WTC11 (cell line): ENCODE measurements around the gene ATP5ME. TPM values are rescaled to one million over a fixed set of nuclear protein-coding genes. Genes with fewer than 3 reads are reported as not detected.
A peak's percentile ranks its signal among the peaks of the same experiment; 100 is the strongest.

Source experiments
- ATAC-seq: fragments of 200-7000 bp; cut with Tn5 transposase; 2 replicates; pipeline ENCODE4 v1.10.0; 2021; ENCODE audit warnings: mild to moderate bottlenecking, moderate library complexity
- CTCF ChIA-PET: fragments of 300-600 bp; sonication (Branson Sonifier 250); formaldehyde crosslinking; loops from one replicate; lab custom pipeline; 2021; ENCODE audit warnings: antibody characterized with exemption; lab: Charles Lee
- POLR2A ChIA-PET: fragments of 350-600 bp; sonication (Branson Sonifier 250); formaldehyde crosslinking; loops from one replicate; lab custom pipeline; 2021; ENCODE audit warnings: antibody characterized with exemption; lab: Charles Lee
- DNase-seq: peaks from one replicate; pipeline ENCODE4 v3.0.0; 2021; ENCODE audit warnings: low spot score
- H3K27ac Mint-ChIP-seq: 2 replicates; pipeline ENCODE4 v1.8.0; 2021; ENCODE audit warnings: mixed read lengths
- H3K27me3 Mint-ChIP-seq: 2 replicates; pipeline ENCODE4 v1.8.0; 2021; ENCODE audit warnings: low read depth, mild to moderate bottlenecking, moderate library complexity, mixed read lengths
- H3K36me3 Mint-ChIP-seq: 2 replicates; pipeline ENCODE4 v1.8.0; 2021; ENCODE audit warnings: mixed read lengths
- H3K4me1 Mint-ChIP-seq: 2 replicates; pipeline ENCODE4 v1.8.0; 2022; ENCODE audit warnings: mixed read lengths
- H3K4me3 Mint-ChIP-seq: 2 replicates; pipeline ENCODE4 v1.8.0; 2021; ENCODE audit warnings: mild to moderate bottlenecking, moderate library complexity, mixed read lengths
- H3K9me3 Mint-ChIP-seq: 2 replicates; pipeline ENCODE4 v1.8.0; 2021; ENCODE audit warnings: mixed read lengths
- CREB1 ChIP-seq: sonication (generic); formaldehyde crosslinking; IDR thresholded peaks from 2 replicates; pipeline ENCODE4 v1.8.0; 2023; ENCODE audit warnings: mild to moderate bottlenecking, missing genetic modification reagents
- EMX1 ChIP-seq: fragments of 250-450 bp; sonication (Bioruptor Pico); IDR thresholded peaks from 2 replicates; pipeline ENCODE4 v1.8.0; 2021; ENCODE audit warnings: mild to moderate bottlenecking
- FOXP1 ChIP-seq: sonication (generic); formaldehyde crosslinking; IDR thresholded peaks from 2 replicates; pipeline ENCODE4 v1.8.0; 2022; ENCODE audit warnings: missing genetic modification reagents, mild to moderate bottlenecking, moderate library complexity, borderline replicate concordance
- GRHL2 ChIP-seq: fragments of 250-450 bp; sonication (Bioruptor Pico); IDR thresholded peaks from 2 replicates; pipeline ENCODE4 v1.8.0; 2022; ENCODE audit warnings: mild to moderate bottlenecking, moderate library complexity; ENCODE audit not compliant: insufficient replicate concordance, severe bottlenecking
- HMGA2 ChIP-seq: fragments of 250-450 bp; sonication (Bioruptor Pico); IDR thresholded peaks from 2 replicates; pipeline ENCODE4 v1.4.0; 2021; ENCODE audit warnings: mild to moderate bottlenecking, moderate library complexity
- NR3C1 ChIP-seq: sonication (generic); formaldehyde crosslinking; conservative IDR thresholded peaks from 2 replicates; pipeline ENCODE4 v1.8.1; 2023; ENCODE audit warnings: low read depth, mild to moderate bottlenecking, missing genetic modification reagents
- SMAD3 ChIP-seq: sonication (generic); formaldehyde crosslinking; IDR thresholded peaks from 2 replicates; pipeline ENCODE4 v1.8.0; 2022; ENCODE audit warnings: missing genetic modification reagents, mild to moderate bottlenecking, borderline replicate concordance
- TCF7 ChIP-seq: sonication (generic); formaldehyde crosslinking; IDR thresholded peaks from 2 replicates; pipeline ENCODE4 v1.8.0; 2022; ENCODE audit warnings: mild to moderate bottlenecking, low read depth, missing genetic modification reagents, moderate library complexity
- TEAD4 ChIP-seq: sonication (generic); formaldehyde crosslinking; IDR thresholded peaks from 2 replicates; pipeline ENCODE4 v1.8.0; 2022; ENCODE audit warnings: mild to moderate bottlenecking, missing genetic modification reagents
- ZNF121 ChIP-seq: sonication (generic); formaldehyde crosslinking; IDR thresholded peaks from 2 replicates; pipeline ENCODE4 v1.8.0; 2023; ENCODE audit warnings: missing genetic modification reagents
- ZNF232 ChIP-seq: sonication (generic); formaldehyde crosslinking; IDR thresholded peaks from 2 replicates; pipeline ENCODE4 v1.8.0; 2022; ENCODE audit warnings: mild to moderate bottlenecking, missing genetic modification reagents
- ZNF317 ChIP-seq: sonication (generic); formaldehyde crosslinking; IDR thresholded peaks from 2 replicates; pipeline ENCODE4 v1.8.1; 2023; ENCODE audit warnings: low read depth, mild to moderate bottlenecking, moderate library complexity, missing genetic modification reagents, borderline replicate concordance
- total RNA-seq: library from RNA; stranded (reverse); gene quantifications from 3 replicates; pipeline ENCODE4 v1.2.3, GENCODE V29; 2021
- TF ChIP-seq, protein P1 (sequence below): sonication (generic); formaldehyde crosslinking; conservative IDR thresholded peaks from 2 replicates; pipeline ENCODE4 v1.8.1; 2023; ENCODE audit warnings: mild to moderate bottlenecking, low read depth, missing genetic modification reagents, moderate library complexity
- TF ChIP-seq, protein P2 (sequence below): fragments of 250-450 bp; sonication (Bioruptor Pico); IDR thresholded peaks from 2 replicates; pipeline ENCODE4 v2.1.2; 2022; ENCODE audit warnings: mild to moderate bottlenecking, moderate library complexity
- TF ChIP-seq, protein P3 (sequence below): sonication (generic); formaldehyde crosslinking; IDR thresholded peaks from 2 replicates; pipeline ENCODE4 v1.8.1; 2022; ENCODE audit warnings: mild to moderate bottlenecking, moderate library complexity, missing genetic modification reagents
- TF ChIP-seq, protein P4 (sequence below): sonication (generic); formaldehyde crosslinking; IDR thresholded peaks from 2 replicates; pipeline ENCODE4 v1.8.0; 2023; ENCODE audit warnings: mild to moderate bottlenecking, missing genetic modification reagents
- TF ChIP-seq, protein P5 (sequence below): sonication (generic); formaldehyde crosslinking; IDR thresholded peaks from 2 replicates; pipeline ENCODE4 v1.8.1; 2022; ENCODE audit warnings: low read depth, missing genetic modification reagents, borderline replicate concordance
- TF ChIP-seq, protein P6 (sequence below): sonication (generic); formaldehyde crosslinking; IDR thresholded peaks from 2 replicates; pipeline ENCODE4 v1.8.1; 2023; ENCODE audit warnings: mild to moderate bottlenecking, moderate library complexity, missing genetic modification reagents
- TF ChIP-seq, protein P7 (sequence below): sonication (generic); formaldehyde crosslinking; IDR thresholded peaks from 2 replicates; pipeline ENCODE4 v1.8.1; 2023; ENCODE audit warnings: mild to moderate bottlenecking, missing genetic modification reagents, moderate library complexity
- TF ChIP-seq, protein P8 (sequence below): sonication (generic); formaldehyde crosslinking; IDR thresholded peaks from 2 replicates; pipeline ENCODE4 v1.8.0; 2022; ENCODE audit warnings: mild to moderate bottlenecking, missing genetic modification reagents

ATP5ME gene
- total RNA-seq, 1 experiment from 2014 or later: 468 TPM

DNA sequence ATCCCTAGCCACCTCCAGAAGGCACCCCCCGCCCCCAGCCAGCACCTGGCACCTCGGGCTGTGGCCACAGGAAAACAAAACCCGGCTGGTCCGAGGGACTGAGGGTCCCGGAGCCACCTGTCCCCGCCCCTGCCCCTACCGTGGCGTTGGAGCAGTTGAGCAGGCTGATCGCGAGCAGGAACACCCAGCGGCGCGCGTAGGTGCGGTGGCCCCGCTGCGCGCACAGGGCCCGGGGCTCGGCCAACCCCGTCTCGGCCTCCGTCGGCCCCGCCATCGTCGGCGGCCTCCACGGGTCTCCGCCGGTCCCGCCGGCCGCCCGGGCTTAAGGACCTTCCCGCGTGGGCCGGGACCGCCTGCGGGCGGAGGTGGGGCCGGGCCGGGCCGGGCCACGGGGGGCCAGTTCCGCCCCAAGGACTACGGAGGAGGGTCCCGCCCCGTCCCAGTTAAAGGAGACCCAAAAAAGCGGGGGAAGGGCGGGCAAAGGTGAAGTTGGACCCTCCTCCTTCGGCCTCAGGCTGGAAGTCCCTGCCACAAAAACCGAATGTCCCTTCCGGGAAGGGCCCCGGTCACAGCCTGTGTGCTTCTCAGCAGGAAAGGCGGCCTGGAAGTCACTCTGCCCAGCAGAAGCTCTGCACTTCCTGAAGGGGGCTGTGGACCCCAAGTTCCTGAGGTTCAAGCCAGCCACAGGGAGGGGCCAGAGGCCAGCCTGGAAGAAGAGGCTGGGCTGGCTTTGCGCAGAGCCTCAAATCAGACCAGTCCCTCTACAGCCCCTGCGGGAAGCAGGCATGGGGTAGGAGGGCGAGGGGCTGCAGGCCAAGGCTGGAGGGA is 15.0 kb upstream of the ATP5ME start, which contains the start of gene SLC49A3 (continued):
- TF ChIP-seq, protein P1, sequence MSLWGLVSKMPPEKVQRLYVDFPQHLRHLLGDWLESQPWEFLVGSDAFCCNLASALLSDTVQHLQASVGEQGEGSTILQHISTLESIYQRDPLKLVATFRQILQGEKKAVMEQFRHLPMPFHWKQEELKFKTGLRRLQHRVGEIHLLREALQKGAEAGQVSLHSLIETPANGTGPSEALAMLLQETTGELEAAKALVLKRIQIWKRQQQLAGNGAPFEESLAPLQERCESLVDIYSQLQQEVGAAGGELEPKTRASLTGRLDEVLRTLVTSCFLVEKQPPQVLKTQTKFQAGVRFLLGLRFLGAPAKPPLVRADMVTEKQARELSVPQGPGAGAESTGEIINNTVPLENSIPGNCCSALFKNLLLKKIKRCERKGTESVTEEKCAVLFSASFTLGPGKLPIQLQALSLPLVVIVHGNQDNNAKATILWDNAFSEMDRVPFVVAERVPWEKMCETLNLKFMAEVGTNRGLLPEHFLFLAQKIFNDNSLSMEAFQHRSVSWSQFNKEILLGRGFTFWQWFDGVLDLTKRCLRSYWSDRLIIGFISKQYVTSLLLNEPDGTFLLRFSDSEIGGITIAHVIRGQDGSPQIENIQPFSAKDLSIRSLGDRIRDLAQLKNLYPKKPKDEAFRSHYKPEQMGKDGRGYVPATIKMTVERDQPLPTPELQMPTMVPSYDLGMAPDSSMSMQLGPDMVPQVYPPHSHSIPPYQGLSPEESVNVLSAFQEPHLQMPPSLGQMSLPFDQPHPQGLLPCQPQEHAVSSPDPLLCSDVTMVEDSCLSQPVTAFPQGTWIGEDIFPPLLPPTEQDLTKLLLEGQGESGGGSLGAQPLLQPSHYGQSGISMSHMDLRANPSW: no peak
- TF ChIP-seq, protein P2, sequence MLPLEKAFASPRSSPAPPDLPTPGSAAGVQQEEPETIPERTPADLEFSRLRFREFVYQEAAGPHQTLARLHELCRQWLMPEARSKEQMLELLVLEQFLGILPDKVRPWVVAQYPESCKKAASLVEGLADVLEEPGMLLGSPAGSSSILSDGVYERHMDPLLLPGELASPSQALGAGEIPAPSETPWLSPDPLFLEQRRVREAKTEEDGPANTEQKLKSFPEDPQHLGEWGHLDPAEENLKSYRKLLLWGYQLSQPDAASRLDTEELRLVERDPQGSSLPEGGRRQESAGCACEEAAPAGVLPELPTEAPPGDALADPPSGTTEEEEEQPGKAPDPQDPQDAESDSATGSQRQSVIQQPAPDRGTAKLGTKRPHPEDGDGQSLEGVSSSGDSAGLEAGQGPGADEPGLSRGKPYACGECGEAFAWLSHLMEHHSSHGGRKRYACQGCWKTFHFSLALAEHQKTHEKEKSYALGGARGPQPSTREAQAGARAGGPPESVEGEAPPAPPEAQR: no peak
- TF ChIP-seq TEAD4 (CRISPR knock-in tag): no peak

DNA sequence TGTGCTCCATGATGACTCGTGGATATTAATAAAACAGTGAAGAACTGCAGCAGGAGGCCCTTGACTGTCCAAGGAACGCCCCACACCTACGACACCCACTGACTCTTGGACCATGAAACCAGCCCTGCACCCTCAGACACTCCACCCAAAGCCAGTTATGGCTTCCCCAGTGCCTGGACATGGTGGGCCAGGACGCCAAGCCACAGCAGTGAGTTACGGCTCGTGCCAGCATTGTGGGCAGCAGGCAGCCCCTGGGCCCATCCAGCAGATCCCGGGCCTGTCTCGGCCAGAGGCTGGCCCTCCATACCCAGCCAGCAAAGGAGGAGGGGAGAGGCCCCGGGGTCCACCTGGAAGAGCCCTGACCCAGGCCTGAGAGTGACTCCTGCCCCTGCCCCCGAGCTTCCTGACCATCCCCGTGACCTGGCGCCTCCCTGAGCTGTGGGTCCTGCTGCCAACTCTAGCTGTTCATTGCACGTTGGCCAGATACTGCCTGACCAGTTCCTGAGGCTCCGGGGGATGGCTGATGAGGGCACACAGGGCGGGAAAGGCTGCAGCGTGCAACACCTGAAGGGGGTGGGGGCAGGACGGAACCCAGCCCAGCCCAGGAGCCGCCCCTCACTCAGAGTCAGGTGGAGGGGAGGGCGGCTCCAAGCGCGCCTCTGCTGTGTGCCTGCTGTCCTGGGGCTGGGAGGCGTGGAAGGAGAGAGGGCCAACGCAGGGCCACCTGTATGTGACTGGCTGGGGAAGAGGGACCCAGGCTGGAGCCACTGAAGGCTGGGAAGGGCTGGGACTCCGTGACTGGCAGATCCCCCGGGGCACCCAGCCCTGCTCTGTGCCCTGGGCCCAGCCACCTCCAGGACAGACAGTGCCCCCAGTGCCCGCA is 14.1 kb upstream of the ATP5ME start:
- peaks cover 24% of the 10 kb centered on the region for H3K4me1 Mint-ChIP-seq
- CTCF ChIA-PET: interaction anchor here (1.9 kb wide), 1 partner anchor 12 kb away, joined by 6 read pairs; no protein-coding TSS in a partner anchor
- H3K27me3 Mint-ChIP-seq: peaks cover 5% of the 10 kb centered on the region
- ATAC-seq: peak; percentile 62
- no peaks in the 10 kb centered on the region for H3K36me3 Mint-ChIP-seq
- H3K9me3 Mint-ChIP-seq: no peaks in the 10 kb centered on the region
- H3K4me3 Mint-ChIP-seq: peak overlapping the region; percentile 47
- no peak overlapping the region for H3K27ac Mint-ChIP-seq
- POLR2A ChIA-PET: no interaction called here
- peak; percentile 71 for DNase-seq
- TF ChIP-seq SMAD3: peak; percentile 50; the same call in 1 of the 2 replicates
- peak; percentile 62; the same call in 1 of the 2 replicates for TF ChIP-seq ZNF232 (CRISPR knock-in tag)
- TF ChIP-seq ZNF317: no peak
- no peak for TF ChIP-seq EMX1 (CRISPR knock-in tag)
- TF ChIP-seq FOXP1: 0 out of 2 replicates have a peak, but pooled peaks have one; percentile 39
- TF ChIP-seq HMGA2: no peak
- TF ChIP-seq, protein P3, sequence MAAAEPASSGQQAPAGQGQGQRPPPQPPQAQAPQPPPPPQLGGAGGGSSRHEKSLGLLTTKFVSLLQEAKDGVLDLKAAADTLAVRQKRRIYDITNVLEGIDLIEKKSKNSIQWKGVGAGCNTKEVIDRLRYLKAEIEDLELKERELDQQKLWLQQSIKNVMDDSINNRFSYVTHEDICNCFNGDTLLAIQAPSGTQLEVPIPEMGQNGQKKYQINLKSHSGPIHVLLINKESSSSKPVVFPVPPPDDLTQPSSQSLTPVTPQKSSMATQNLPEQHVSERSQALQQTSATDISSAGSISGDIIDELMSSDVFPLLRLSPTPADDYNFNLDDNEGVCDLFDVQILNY: 0 out of 2 replicates have a peak, but pooled peaks have one; percentile 57
- TF ChIP-seq CREB1: peak; percentile 60; the same call in 1 of the 2 replicates
- no peak for TF ChIP-seq NR3C1 (CRISPR knock-in tag)
- no peak for TF ChIP-seq TCF7 (CRISPR knock-in tag)
- TF ChIP-seq, protein P4, sequence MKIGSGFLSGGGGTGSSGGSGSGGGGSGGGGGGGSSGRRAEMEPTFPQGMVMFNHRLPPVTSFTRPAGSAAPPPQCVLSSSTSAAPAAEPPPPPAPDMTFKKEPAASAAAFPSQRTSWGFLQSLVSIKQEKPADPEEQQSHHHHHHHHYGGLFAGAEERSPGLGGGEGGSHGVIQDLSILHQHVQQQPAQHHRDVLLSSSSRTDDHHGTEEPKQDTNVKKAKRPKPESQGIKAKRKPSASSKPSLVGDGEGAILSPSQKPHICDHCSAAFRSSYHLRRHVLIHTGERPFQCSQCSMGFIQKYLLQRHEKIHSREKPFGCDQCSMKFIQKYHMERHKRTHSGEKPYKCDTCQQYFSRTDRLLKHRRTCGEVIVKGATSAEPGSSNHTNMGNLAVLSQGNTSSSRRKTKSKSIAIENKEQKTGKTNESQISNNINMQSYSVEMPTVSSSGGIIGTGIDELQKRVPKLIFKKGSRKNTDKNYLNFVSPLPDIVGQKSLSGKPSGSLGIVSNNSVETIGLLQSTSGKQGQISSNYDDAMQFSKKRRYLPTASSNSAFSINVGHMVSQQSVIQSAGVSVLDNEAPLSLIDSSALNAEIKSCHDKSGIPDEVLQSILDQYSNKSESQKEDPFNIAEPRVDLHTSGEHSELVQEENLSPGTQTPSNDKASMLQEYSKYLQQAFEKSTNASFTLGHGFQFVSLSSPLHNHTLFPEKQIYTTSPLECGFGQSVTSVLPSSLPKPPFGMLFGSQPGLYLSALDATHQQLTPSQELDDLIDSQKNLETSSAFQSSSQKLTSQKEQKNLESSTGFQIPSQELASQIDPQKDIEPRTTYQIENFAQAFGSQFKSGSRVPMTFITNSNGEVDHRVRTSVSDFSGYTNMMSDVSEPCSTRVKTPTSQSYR (CRISPR knock-in tag): 0 out of 2 replicates have a peak, but pooled peaks have one; percentile 73
- TF ChIP-seq, protein P5, sequence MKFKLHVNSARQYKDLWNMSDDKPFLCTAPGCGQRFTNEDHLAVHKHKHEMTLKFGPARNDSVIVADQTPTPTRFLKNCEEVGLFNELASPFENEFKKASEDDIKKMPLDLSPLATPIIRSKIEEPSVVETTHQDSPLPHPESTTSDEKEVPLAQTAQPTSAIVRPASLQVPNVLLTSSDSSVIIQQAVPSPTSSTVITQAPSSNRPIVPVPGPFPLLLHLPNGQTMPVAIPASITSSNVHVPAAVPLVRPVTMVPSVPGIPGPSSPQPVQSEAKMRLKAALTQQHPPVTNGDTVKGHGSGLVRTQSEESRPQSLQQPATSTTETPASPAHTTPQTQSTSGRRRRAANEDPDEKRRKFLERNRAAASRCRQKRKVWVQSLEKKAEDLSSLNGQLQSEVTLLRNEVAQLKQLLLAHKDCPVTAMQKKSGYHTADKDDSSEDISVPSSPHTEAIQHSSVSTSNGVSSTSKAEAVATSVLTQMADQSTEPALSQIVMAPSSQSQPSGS (CRISPR knock-in tag): no peak
- peak; percentile 44; the same call in 1 of the 2 replicates for TF ChIP-seq ZNF121 (CRISPR knock-in tag)
- no peak for TF ChIP-seq GRHL2 (CRISPR knock-in tag)
- TF ChIP-seq, protein P6, sequence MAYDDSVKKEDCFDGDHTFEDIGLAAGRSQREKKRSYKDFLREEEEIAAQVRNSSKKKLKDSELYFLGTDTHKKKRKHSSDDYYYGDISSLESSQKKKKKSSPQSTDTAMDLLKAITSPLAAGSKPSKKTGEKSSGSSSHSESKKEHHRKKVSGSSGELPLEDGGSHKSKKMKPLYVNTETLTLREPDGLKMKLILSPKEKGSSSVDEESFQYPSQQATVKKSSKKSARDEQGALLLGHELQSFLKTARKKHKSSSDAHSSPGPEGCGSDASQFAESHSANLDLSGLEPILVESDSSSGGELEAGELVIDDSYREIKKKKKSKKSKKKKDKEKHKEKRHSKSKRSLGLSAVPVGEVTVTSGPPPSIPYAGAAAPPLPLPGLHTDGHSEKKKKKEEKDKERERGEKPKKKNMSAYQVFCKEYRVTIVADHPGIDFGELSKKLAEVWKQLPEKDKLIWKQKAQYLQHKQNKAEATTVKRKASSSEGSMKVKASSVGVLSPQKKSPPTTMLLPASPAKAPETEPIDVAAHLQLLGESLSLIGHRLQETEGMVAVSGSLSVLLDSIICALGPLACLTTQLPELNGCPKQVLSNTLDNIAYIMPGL (CRISPR knock-in tag): 0 out of 2 replicates have a peak, but pooled peaks have one; percentile 3
- TF ChIP-seq, protein P7, sequence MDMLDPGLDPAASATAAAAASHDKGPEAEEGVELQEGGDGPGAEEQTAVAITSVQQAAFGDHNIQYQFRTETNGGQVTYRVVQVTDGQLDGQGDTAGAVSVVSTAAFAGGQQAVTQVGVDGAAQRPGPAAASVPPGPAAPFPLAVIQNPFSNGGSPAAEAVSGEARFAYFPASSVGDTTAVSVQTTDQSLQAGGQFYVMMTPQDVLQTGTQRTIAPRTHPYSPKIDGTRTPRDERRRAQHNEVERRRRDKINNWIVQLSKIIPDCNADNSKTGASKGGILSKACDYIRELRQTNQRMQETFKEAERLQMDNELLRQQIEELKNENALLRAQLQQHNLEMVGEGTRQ: peak; percentile 45; the same call in 1 of the 2 replicates
- TF ChIP-seq, protein P8, sequence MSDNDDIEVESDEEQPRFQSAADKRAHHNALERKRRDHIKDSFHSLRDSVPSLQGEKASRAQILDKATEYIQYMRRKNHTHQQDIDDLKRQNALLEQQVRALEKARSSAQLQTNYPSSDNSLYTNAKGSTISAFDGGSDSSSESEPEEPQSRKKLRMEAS: peak; percentile 98
